WTC11 (cell line): ENCODE data around the gene HDAC5. TPM values are rescaled to one million over a fixed set of nuclear protein-coding genes. Genes with fewer than 3 reads are reported as not detected.

Experiments
- ATAC-seq: fragments of 200-7000 bp; cut with Tn5 transposase; 2 replicates; pipeline ENCODE4 v1.10.0; 2021; ENCODE audit warnings: mild to moderate bottlenecking, moderate library complexity
- CTCF ChIA-PET: fragments of 300-600 bp; sonication (Branson Sonifier 250); formaldehyde crosslinking; loops from one replicate; lab custom pipeline; 2021; ENCODE audit warnings: antibody characterized with exemption; lab: Charles Lee
- POLR2A ChIA-PET: fragments of 350-600 bp; sonication (Branson Sonifier 250); formaldehyde crosslinking; loops from one replicate; lab custom pipeline; 2021; ENCODE audit warnings: antibody characterized with exemption; lab: Charles Lee
- DNase-seq: peaks from one replicate; pipeline ENCODE4 v3.0.0; 2021; ENCODE audit warnings: low spot score
- H3K27ac Mint-ChIP-seq: 2 replicates; pipeline ENCODE4 v1.8.0; 2021; ENCODE audit warnings: mixed read lengths
- H3K27me3 Mint-ChIP-seq: 2 replicates; pipeline ENCODE4 v1.8.0; 2021; ENCODE audit warnings: low read depth, mild to moderate bottlenecking, moderate library complexity, mixed read lengths
- H3K36me3 Mint-ChIP-seq: 2 replicates; pipeline ENCODE4 v1.8.0; 2021; ENCODE audit warnings: mixed read lengths
- H3K4me1 Mint-ChIP-seq: 2 replicates; pipeline ENCODE4 v1.8.0; 2022; ENCODE audit warnings: mixed read lengths
- H3K4me3 Mint-ChIP-seq: 2 replicates; pipeline ENCODE4 v1.8.0; 2021; ENCODE audit warnings: mild to moderate bottlenecking, moderate library complexity, mixed read lengths
- H3K9me3 Mint-ChIP-seq: 2 replicates; pipeline ENCODE4 v1.8.0; 2021; ENCODE audit warnings: mixed read lengths
- GRHL2 ChIP-seq: fragments of 250-450 bp; sonication (Bioruptor Pico); IDR thresholded peaks from 2 replicates; pipeline ENCODE4 v1.8.0; 2022; ENCODE audit warnings: mild to moderate bottlenecking, moderate library complexity; ENCODE audit not compliant: insufficient replicate concordance, severe bottlenecking
- GTF2I ChIP-seq: fragments of 250-450 bp; sonication (Bioruptor Pico); conservative IDR thresholded peaks from 2 replicates; pipeline ENCODE4 v1.4.0; 2021; ENCODE audit warnings: mild to moderate bottlenecking
- IRF2 ChIP-seq: sonication (generic); formaldehyde crosslinking; IDR thresholded peaks from 2 replicates; pipeline ENCODE4 v1.8.0; 2022; ENCODE audit warnings: low read depth, missing genetic modification reagents, borderline replicate concordance
- SOX15 ChIP-seq: fragments of 250-450 bp; sonication (Bioruptor Pico); IDR thresholded peaks from 2 replicates; pipeline ENCODE4 v1.9.0; 2021; ENCODE audit warnings: mild to moderate bottlenecking
- ZNF219 ChIP-seq: sonication (generic); formaldehyde crosslinking; IDR thresholded peaks from 2 replicates; pipeline ENCODE4 v1.8.0; 2023; ENCODE audit warnings: missing genetic modification reagents, mild to moderate bottlenecking, borderline replicate concordance
- ZNF532 ChIP-seq: fragments of 250-450 bp; sonication (Bioruptor Pico); IDR thresholded peaks from 2 replicates; pipeline ENCODE4 v1.9.0; 2021; ENCODE audit warnings: mild to moderate bottlenecking, borderline replicate concordance
- total RNA-seq: library from RNA; stranded (reverse); gene quantifications from 3 replicates; pipeline ENCODE4 v1.2.3, GENCODE V29; 2021
- TF ChIP-seq, protein P1 (sequence below): fragments of 250-450 bp; sonication (Bioruptor Pico); IDR thresholded peaks from 2 replicates; pipeline ENCODE4 v1.9.0; 2021; ENCODE audit warnings: mild to moderate bottlenecking
- TF ChIP-seq, protein P2 (sequence below): sonication (generic); formaldehyde crosslinking; conservative IDR thresholded peaks from 2 replicates; pipeline ENCODE4 v1.8.1; 2023; ENCODE audit warnings: mild to moderate bottlenecking, low read depth, missing genetic modification reagents, moderate library complexity
- TF ChIP-seq, protein P3 (sequence below): fragments of 200-600 bp; IDR thresholded peaks from 2 replicates; pipeline ENCODE4 v1.8.0; 2022; ENCODE audit warnings: antibody characterized with exemption
- TF ChIP-seq, protein P4 (sequence below): sonication (generic); formaldehyde crosslinking; IDR thresholded peaks from 2 replicates; pipeline ENCODE4 v1.8.1; 2022; ENCODE audit warnings: low read depth, missing genetic modification reagents, borderline replicate concordance

Gene HDAC5
- total RNA-seq, 1 experiment from 2014 or later = 61.6 TPM

DNA sequence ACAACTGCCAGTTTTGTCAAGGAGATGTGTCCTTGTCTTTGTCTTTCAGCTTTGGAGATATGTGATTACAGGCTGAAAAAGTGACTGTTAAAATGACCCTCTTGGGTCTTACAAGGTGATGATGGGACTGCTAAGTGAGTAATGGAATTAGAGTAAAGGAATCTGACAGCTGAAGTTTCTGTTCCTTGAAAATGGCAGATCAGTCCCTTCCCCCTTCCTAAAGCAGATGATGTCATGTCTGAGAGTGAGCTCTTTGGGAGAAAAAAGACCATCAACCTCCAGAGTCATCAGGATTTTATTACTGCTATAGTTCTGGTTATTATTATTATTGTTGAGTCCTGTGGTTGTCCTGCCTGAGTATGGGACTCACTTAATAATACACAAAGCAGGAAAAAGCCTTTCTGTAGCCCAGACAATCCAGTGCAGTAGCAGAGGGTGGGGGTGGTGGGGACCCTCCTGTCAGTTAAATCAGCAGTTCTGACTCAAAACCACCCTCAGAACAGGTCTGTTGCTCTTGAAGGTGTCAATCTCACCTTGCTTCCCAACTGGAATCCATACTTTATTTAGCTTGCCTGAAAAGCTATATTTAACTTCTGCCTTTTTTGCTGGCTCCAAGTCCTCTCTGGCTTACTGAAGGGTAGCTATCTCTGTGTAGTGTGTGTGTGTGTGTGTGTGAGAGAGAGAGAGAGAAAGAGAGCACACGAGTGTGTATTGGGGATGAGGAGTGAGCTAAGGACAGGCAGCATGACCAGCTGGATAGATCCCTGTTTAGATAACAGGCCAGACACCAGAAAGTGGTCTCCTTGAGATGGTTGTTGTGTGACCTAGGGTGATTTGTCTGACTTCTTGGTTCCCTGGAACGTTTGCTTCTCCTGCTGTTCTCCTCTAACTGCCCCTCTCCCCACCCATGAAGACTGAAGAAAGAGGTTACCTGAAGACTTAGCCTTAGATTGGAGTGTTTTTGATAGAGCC, 23.2 kb upstream of the HDAC5 start:
- Mint-ChIP-seq H3K27ac (no peak overlapping the region), H3K27me3 (no peaks in the 10 kb centered on the region), H3K9me3 (no peaks in the 10 kb centered on the region)

GRCh38 chr17:44144966-44145739, 21.7 kb upstream of the HDAC5 start:
- ATAC-seq (no peak), DNase-seq (no peak)
- ChIA-PET CTCF (interaction anchor here (0.9 kb wide), 1 partner anchor 23 kb away, joined by 3 read pairs; no protein-coding TSS in a partner anchor), POLR2A (interaction anchor here (0.7 kb wide), 1 partner anchor 758 kb away, joined by 9 read pairs; no protein-coding TSS in a partner anchor)
- H3K4me3 Mint-ChIP-seq = no peak overlapping the region
- H3K27me3 Mint-ChIP-seq = no peaks in the 10 kb centered on the region
- peaks cover 5% of the 10 kb centered on the region; the same call in 1 of the 2 replicates for H3K4me1 Mint-ChIP-seq
- H3K36me3 Mint-ChIP-seq = peaks cover 46% of the 10 kb centered on the region
- H3K27ac Mint-ChIP-seq = no peak overlapping the region; the same call in 1 of the 2 replicates
- no peaks in the 10 kb centered on the region for H3K9me3 Mint-ChIP-seq
- TF ChIP-seq GTF2I (CRISPR knock-in tag) = no peak
- TF ChIP-seq, protein P1, sequence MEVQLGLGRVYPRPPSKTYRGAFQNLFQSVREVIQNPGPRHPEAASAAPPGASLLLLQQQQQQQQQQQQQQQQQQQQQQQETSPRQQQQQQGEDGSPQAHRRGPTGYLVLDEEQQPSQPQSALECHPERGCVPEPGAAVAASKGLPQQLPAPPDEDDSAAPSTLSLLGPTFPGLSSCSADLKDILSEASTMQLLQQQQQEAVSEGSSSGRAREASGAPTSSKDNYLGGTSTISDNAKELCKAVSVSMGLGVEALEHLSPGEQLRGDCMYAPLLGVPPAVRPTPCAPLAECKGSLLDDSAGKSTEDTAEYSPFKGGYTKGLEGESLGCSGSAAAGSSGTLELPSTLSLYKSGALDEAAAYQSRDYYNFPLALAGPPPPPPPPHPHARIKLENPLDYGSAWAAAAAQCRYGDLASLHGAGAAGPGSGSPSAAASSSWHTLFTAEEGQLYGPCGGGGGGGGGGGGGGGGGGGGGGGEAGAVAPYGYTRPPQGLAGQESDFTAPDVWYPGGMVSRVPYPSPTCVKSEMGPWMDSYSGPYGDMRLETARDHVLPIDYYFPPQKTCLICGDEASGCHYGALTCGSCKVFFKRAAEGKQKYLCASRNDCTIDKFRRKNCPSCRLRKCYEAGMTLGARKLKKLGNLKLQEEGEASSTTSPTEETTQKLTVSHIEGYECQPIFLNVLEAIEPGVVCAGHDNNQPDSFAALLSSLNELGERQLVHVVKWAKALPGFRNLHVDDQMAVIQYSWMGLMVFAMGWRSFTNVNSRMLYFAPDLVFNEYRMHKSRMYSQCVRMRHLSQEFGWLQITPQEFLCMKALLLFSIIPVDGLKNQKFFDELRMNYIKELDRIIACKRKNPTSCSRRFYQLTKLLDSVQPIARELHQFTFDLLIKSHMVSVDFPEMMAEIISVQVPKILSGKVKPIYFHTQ (CRISPR knock-in tag) = no peak
- TF ChIP-seq, protein P2, sequence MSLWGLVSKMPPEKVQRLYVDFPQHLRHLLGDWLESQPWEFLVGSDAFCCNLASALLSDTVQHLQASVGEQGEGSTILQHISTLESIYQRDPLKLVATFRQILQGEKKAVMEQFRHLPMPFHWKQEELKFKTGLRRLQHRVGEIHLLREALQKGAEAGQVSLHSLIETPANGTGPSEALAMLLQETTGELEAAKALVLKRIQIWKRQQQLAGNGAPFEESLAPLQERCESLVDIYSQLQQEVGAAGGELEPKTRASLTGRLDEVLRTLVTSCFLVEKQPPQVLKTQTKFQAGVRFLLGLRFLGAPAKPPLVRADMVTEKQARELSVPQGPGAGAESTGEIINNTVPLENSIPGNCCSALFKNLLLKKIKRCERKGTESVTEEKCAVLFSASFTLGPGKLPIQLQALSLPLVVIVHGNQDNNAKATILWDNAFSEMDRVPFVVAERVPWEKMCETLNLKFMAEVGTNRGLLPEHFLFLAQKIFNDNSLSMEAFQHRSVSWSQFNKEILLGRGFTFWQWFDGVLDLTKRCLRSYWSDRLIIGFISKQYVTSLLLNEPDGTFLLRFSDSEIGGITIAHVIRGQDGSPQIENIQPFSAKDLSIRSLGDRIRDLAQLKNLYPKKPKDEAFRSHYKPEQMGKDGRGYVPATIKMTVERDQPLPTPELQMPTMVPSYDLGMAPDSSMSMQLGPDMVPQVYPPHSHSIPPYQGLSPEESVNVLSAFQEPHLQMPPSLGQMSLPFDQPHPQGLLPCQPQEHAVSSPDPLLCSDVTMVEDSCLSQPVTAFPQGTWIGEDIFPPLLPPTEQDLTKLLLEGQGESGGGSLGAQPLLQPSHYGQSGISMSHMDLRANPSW (CRISPR knock-in tag) = no peak

More for the DNA sequence above, 23.2 kb upstream of the HDAC5 start:
- H3K4me3 Mint-ChIP-seq = no peak overlapping the region
- ChIA-PET CTCF (interaction anchor here (0.9 to 1.0 kb wide), 2 partner anchors 21 to 22 kb away, joined by 3 read pairs; no protein-coding TSS in a partner anchor), POLR2A (no interaction called here)
- DNase-seq = no peak
- no peak for TF ChIP-seq ZNF219 (CRISPR knock-in tag)
- TF ChIP-seq, protein P3, sequence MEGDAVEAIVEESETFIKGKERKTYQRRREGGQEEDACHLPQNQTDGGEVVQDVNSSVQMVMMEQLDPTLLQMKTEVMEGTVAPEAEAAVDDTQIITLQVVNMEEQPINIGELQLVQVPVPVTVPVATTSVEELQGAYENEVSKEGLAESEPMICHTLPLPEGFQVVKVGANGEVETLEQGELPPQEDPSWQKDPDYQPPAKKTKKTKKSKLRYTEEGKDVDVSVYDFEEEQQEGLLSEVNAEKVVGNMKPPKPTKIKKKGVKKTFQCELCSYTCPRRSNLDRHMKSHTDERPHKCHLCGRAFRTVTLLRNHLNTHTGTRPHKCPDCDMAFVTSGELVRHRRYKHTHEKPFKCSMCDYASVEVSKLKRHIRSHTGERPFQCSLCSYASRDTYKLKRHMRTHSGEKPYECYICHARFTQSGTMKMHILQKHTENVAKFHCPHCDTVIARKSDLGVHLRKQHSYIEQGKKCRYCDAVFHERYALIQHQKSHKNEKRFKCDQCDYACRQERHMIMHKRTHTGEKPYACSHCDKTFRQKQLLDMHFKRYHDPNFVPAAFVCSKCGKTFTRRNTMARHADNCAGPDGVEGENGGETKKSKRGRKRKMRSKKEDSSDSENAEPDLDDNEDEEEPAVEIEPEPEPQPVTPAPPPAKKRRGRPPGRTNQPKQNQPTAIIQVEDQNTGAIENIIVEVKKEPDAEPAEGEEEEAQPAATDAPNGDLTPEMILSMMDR = no peak
- TF ChIP-seq, protein P4, sequence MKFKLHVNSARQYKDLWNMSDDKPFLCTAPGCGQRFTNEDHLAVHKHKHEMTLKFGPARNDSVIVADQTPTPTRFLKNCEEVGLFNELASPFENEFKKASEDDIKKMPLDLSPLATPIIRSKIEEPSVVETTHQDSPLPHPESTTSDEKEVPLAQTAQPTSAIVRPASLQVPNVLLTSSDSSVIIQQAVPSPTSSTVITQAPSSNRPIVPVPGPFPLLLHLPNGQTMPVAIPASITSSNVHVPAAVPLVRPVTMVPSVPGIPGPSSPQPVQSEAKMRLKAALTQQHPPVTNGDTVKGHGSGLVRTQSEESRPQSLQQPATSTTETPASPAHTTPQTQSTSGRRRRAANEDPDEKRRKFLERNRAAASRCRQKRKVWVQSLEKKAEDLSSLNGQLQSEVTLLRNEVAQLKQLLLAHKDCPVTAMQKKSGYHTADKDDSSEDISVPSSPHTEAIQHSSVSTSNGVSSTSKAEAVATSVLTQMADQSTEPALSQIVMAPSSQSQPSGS (CRISPR knock-in tag) = no peak
- no peak for TF ChIP-seq SOX15 (CRISPR knock-in tag)
- no peak for TF ChIP-seq IRF2 (CRISPR knock-in tag)
- TF ChIP-seq GRHL2 (CRISPR knock-in tag) = no peak
- TF ChIP-seq ZNF532 (CRISPR knock-in tag) = no peak
- peaks cover 52% of the 10 kb centered on the region for H3K36me3 Mint-ChIP-seq
- H3K4me1 Mint-ChIP-seq = peaks cover 5% of the 10 kb centered on the region; the same call in 1 of the 2 replicates
- ATAC-seq = no peak
